Measurements from ENCODE around the gene ME3. TPM values are rescaled to one million over a fixed set of nuclear protein-coding genes. Genes with fewer than 3 reads are reported as not detected.
"Not testable (repeated sequence)": the region's sequence is repeated elsewhere in the genome, so short reads cannot be mapped to it uniquely, and the experiment has no call there.

The ME3 gene
- total RNA-seq, 1 donor from 2014 or later = 28.9 TPM

DNA sequence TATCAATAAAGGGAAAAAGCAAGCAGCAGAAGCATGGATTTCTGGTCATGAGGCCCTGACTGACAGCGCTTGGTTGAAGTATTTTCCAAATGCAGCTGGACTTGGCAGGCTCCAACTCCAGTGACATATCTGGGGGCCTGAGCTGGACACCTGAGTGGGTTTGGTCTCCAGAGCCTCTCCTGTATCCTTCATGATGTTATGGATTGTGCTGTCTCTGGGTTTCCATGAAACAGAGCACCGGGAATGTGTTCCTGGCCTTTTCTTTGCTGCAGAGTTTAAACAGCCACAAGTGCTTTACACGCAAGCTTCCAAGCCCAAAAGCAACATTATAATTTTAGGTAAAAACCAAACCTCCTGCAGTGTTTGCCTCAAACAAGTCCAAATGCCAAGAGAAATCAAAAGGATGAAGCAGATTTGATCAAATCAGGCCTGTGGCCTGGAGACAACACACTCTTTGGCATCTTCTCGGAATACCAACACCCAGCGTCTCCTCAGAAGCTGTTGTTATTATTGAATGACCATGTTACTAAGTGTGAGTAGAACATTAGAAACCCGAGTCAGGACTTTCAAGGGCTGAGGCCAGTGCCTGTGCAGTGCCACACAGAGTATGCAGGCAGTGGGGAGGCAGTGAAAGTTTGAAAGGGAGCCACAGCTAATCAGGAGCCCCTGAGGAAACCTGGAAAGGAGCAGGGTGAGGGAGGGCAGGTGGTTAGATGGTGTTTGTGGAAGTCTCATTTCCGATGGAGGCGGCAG, 42.0 kb downstream of the ME3 start:
- intact Hi-C loops (cut with DNase I) = no loop called here
- ATAC-seq = no peak
- DNase-seq (ENCODE audit: missing footprints) = no peak

GRCh38 chr11:86629045-86629706, 43.2 kb downstream of the ME3 start:
- intact Hi-C loops (cut with DNase I) = loop anchor here (5.0 kb wide), 1 partner anchor 43 kb away; the partner anchor contains the start of gene ME3
- ATAC-seq = peak; percentile 65
- no peak for DNase-seq (ENCODE audit: missing footprints)

GRCh38 chr11:86627776-86628455, 44.5 kb downstream of the ME3 start:
- intact Hi-C loops (cut with DNase I) = loop anchor here (5.0 kb wide), 1 partner anchor 44 kb away; the partner anchor contains the start of gene ME3
- peak; percentile 72 for DNase-seq (ENCODE audit: missing footprints)
- ATAC-seq = peak; percentile 72

- ATAC-seq (no peak), DNase-seq (ENCODE audit: missing footprints) (no peak)
- intact Hi-C loops (cut with DNase I) = loop anchor here (5.0 kb wide), 1 partner anchor 46 kb away; the partner anchor contains the start of gene ME3
These were observed 46.4 kb downstream of the ME3 start for GRCh38 chr11:86625981-86626380.

- DNase-seq (ENCODE audit: missing footprints) (no peak), ATAC-seq (no peak)
- intact Hi-C loops (cut with DNase I) = loop anchor here (5.0 kb wide), 1 partner anchor 47 kb away; the partner anchor contains the start of gene ME3
These were observed 46.9 kb downstream of the ME3 start for GRCh38 chr11:86625544-86625943.

- no peak for DNase-seq (ENCODE audit: missing footprints)
- intact Hi-C loops (cut with DNase I) = no loop called here
- ATAC-seq = peak; percentile 43
These were observed 48.0 kb downstream of the ME3 start for GRCh38 chr11:86624366-86624765.

GRCh38 chr11:86623736-86624135, 48.7 kb downstream of the ME3 start:
- ATAC-seq = no peak
- DNase-seq (ENCODE audit: missing footprints) = no peak
- intact Hi-C loops (cut with DNase I) = no loop called here

- intact Hi-C loops (cut with DNase I) = no loop called here
- DNase-seq (ENCODE audit: missing footprints) (no peak), ATAC-seq (no peak)
These were observed 49.3 kb downstream of the ME3 start for GRCh38 chr11:86623041-86623621.

GRCh38 chr11:86621854-86622253, 50.6 kb downstream of the ME3 start:
- no peak for ATAC-seq
- intact Hi-C loops (cut with DNase I) = no loop called here
- no peak for DNase-seq (ENCODE audit: missing footprints)

- DNase-seq (ENCODE audit: missing footprints) = no peak
- ATAC-seq = peak; percentile 67
- intact Hi-C loops (cut with DNase I) = no loop called here
These were observed 51.4 kb downstream of the ME3 start for GRCh38 chr11:86620891-86621521.

DNA sequence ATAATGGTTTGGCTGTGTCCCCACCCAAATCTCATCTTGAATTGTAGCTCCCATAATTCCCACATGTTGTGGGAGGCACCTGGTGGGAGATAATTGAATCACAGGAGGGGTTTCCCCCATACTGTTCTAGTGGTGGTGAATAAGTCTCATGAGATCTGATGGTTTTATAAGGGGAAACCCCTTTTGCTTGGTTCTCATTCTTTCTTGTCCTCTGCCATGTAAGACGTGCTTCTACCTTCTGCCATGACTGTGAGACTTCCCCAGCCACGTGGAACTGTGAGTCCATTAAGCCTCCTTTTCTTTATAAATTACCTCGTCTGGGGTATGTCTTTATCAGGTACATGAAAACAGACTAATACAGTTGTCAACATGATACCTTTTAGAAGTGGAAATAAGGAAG, 53.0 kb downstream of the ME3 start:
- DNase-seq (ENCODE audit: missing footprints); intact Hi-C loops (cut with DNase I); ATAC-seq: not testable (repeated sequence)

GRCh38 chr11:86617502-86617901, 54.9 kb downstream of the ME3 start:
- DNase-seq (ENCODE audit: missing footprints) (no peak), ATAC-seq (no peak)
- intact Hi-C loops (cut with DNase I) = no loop called here

- ATAC-seq (no peak), DNase-seq (ENCODE audit: missing footprints) (no peak)
- intact Hi-C loops (cut with DNase I) = no loop called here
These were observed 56.9 kb downstream of the ME3 start for GRCh38 chr11:86615487-86615886.

- DNase-seq (ENCODE audit: missing footprints) = peak; percentile 50
- intact Hi-C loops (cut with DNase I) = no loop called here
- ATAC-seq = peak; percentile 78
These were observed 61.7 kb downstream of the ME3 start for GRCh38 chr11:86610559-86611341.

- intact Hi-C loops (cut with DNase I) = loop anchor here (1.0 to 10.0 kb wide), 5 partner anchors 61 to 306 kb away; partner anchors contain the start of gene PRSS23
- ATAC-seq (peak; percentile 74), DNase-seq (ENCODE audit: missing footprints) (peak; percentile 65)
These were observed 64.1 kb downstream of the ME3 start for GRCh38 chr11:86608251-86608799.

- intact Hi-C loops (cut with DNase I) = loop anchor here (5.0 to 10.0 kb wide), 3 partner anchors 60 to 308 kb away; partner anchors contain the start of gene PRSS23
- ATAC-seq (no peak), DNase-seq (ENCODE audit: missing footprints) (no peak)
These were observed 65.5 kb downstream of the ME3 start for GRCh38 chr11:86606836-86607481.

DNA sequence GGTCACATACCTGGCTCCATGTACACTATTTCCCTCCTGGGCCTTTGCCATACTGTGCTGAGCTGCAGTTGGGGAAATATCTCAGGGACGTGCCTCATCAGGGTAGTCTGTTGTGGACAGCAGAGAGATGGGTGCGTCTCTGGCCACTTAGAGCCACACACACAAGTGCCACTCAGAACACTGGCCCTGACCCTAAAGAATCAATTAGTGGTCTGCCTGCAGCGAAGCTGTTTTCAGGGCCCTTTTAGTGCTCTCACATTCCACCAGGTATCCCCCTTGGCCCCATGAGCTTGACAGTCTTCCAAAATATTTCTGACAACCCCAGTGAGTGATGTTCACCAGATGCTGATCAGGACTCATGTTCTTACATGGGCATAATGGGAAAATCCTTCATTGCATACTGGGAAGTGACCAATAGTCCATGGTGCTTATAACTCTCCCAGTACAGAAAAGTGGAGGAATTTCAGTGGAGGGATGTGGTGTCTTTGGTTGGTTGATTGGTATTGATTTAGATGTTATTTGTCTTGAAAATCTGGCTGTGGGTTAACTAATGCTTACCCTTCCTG, 66.1 kb downstream of the ME3 start:
- ATAC-seq (no peak), DNase-seq (ENCODE audit: missing footprints) (no peak)
- intact Hi-C loops (cut with DNase I) = loop anchor here (5.0 to 10.0 kb wide), 3 partner anchors 59 to 308 kb away; partner anchors contain the start of gene PRSS23
